ENCODE measurements around the gene HPS3. TPM values are rescaled to one million over a fixed set of nuclear protein-coding genes. Genes with fewer than 3 reads are reported as not detected.

HPS3 gene
- 2.9 TPM for polyA plus RNA-seq (2012; ENCODE audit: insufficient read depth, insufficient read length, low read depth)

- H3K36me3 ChIP-seq: no peaks in the 10 kb centered on the region
- H3K27me3 ChIP-seq: no peaks in the 10 kb centered on the region
- peak; percentile 93 for DNase-seq
- no peaks in the 10 kb centered on the region; the same call in 1 of the 2 replicates for H3K4me1 ChIP-seq
- H3K4me3 ChIP-seq (ENCODE audit: low read depth, low read length): peak within 1 kb of the TSS; percentile 85
- no peak for TF ChIP-seq CTCF (IDR thresholded peaks at IDR 0.05; ENCODE audit: low read depth, low read length)
- no peaks in the 10 kb centered on the region for H3K9me3 ChIP-seq
Measured at GRCh38 chr3:149129326-149130205, at the start of gene HPS3. TSS of gene HPS3 (plus strand) at chr3:149129638. CDS start at chr3:149129724, 86 bp downstream.

GRCh38 chr3:149080011-149080698 lies 49.3 kb upstream of the HPS3 start:
- DNase-seq: no peak
- Histone ChIP-seq H3K9me3 (no peaks in the 10 kb centered on the region), H3K27me3 (no peaks in the 10 kb centered on the region), H3K36me3 (peaks cover 30% of the 10 kb centered on the region), H3K4me3 (ENCODE audit: low read depth, low read length) (no peak overlapping the region), H3K4me1 (no peaks in the 10 kb centered on the region)
- TF ChIP-seq CTCF (IDR thresholded peaks at IDR 0.05; ENCODE audit: low read depth, low read length): no peak

- TF ChIP-seq CTCF (IDR thresholded peaks at IDR 0.05; ENCODE audit: low read depth, low read length): no peak
- H3K4me1 ChIP-seq: no peaks in the 10 kb centered on the region
- H3K36me3 ChIP-seq: peaks cover 26% of the 10 kb centered on the region
- no peak overlapping the region for H3K4me3 ChIP-seq (ENCODE audit: low read depth, low read length)
- no peak for DNase-seq
- no peaks in the 10 kb centered on the region for H3K9me3 ChIP-seq
- no peaks in the 10 kb centered on the region for H3K27me3 ChIP-seq
Measured at GRCh38 chr3:149080699-149081091, 48.7 kb upstream of the HPS3 start.

GRCh38 chr3:149081772-149082171 lies 47.7 kb upstream of the HPS3 start:
- DNase-seq: no peak
- Histone ChIP-seq H3K4me1 (no peaks in the 10 kb centered on the region), H3K36me3 (peaks cover 26% of the 10 kb centered on the region), H3K9me3 (peaks cover 2% of the 10 kb centered on the region), H3K27me3 (no peaks in the 10 kb centered on the region), H3K4me3 (ENCODE audit: low read depth, low read length) (no peak overlapping the region)
- TF ChIP-seq CTCF (IDR thresholded peaks at IDR 0.05; ENCODE audit: low read depth, low read length): no peak

- no peak for DNase-seq
- no peaks in the 10 kb centered on the region for H3K27me3 ChIP-seq
- peak overlapping the region; percentile 77 for H3K4me3 ChIP-seq (ENCODE audit: low read depth, low read length)
- no peaks in the 10 kb centered on the region for H3K4me1 ChIP-seq
- peaks cover 19% of the 10 kb centered on the region for H3K36me3 ChIP-seq
- peaks cover 6% of the 10 kb centered on the region for H3K9me3 ChIP-seq
- TF ChIP-seq CTCF (IDR thresholded peaks at IDR 0.05; ENCODE audit: low read depth, low read length): no peak
Measured at GRCh38 chr3:149085828-149086231, 43.6 kb upstream of the HPS3 start.

Measured in BE2C (cell line).